Measurements from ENCODE around the gene MTCL1. TPM values are rescaled to one million over a fixed set of nuclear protein-coding genes. Genes with fewer than 3 reads are reported as not detected.
"Not testable (repeated sequence)": the region's sequence is repeated elsewhere in the genome, so short reads cannot be mapped to it uniquely, and the experiment has no call there.

Gene MTCL1
- total and polyA plus RNA-seq, 3 experiments from 2014 or later: 1.0 to 1.1 TPM; not detected in 1

- H3K4me1 Mint-ChIP-seq: peaks cover 28 to 38% (median 37%) of the 10 kb centered on the region in 3 donors
- H3K36me3 ChIP-seq (ENCODE audit: insufficient read depth, low read length): no peaks in the 10 kb centered on the region
- peaks cover 3 to 4% of the 10 kb centered on the region in 2 donors for H3K27me3 Mint-ChIP-seq
- H3K27ac ChIP-seq (ENCODE audit: low read depth, low read length): no peak overlapping the region
- ChIA-PET CTCF (no interaction called here), POLR2A (no interaction called here)
- peak overlapping the region in 7 of 8 donors; percentile 1 to 92 (median 72) for H3K27ac Mint-ChIP-seq
- no peaks in the 10 kb centered on the region for H3K27me3 ChIP-seq (ENCODE audit: insufficient read depth, low read length, poor library complexity, severe bottlenecking)
- H3K36me3 Mint-ChIP-seq: no peaks in the 10 kb centered on the region
- DNase-seq: peak; percentile 17 to 82 (median 75)
- no peaks in the 10 kb centered on the region for H3K9me3 Mint-ChIP-seq
- H3K4me3 Mint-ChIP-seq: peak overlapping the region in 6 of 7 donors; percentile 68 to 79 (median 74)
- peaks cover 27% of the 10 kb centered on the region for H3K4me1 ChIP-seq (ENCODE audit: insufficient read depth, low read length)
- H3K9me3 ChIP-seq (ENCODE audit: low read length): no peaks in the 10 kb centered on the region
- peak overlapping the region; percentile 26 for H3K4me3 ChIP-seq (ENCODE audit: low read length)
Observed at GRCh38 chr18:8754995-8755960, 49.9 kb downstream of the MTCL1 start.

GRCh38 chr18:8756571-8756970 lies 51.2 kb downstream of the MTCL1 start:
- peaks cover 27% of the 10 kb centered on the region for H3K4me1 ChIP-seq (ENCODE audit: insufficient read depth, low read length)
- Mint-ChIP-seq H3K4me1 (peaks cover 25 to 34% (median 34%) of the 10 kb centered on the region in 3 donors), H3K27me3 (peaks cover 3 to 4% of the 10 kb centered on the region in 2 donors), H3K27ac (peak overlapping the region in 4 of 8 donors; percentile 26 to 61 (median 45)), H3K4me3 (no peak overlapping the region), H3K36me3 (peaks cover 0 to 4% (median 3%) of the 10 kb centered on the region in 3 donors), H3K9me3 (peaks cover 0 to 4% (median 3%) of the 10 kb centered on the region in 5 donors)
- no peaks in the 10 kb centered on the region for H3K27me3 ChIP-seq (ENCODE audit: insufficient read depth, low read length, poor library complexity, severe bottlenecking)
- H3K4me3 ChIP-seq (ENCODE audit: low read length): no peak overlapping the region
- CTCF ChIA-PET: no interaction called here
- no peak for DNase-seq
- POLR2A ChIA-PET: no interaction called here
- no peaks in the 10 kb centered on the region for H3K36me3 ChIP-seq (ENCODE audit: insufficient read depth, low read length)
- no peaks in the 10 kb centered on the region for H3K9me3 ChIP-seq (ENCODE audit: low read length)
- no peak overlapping the region for H3K27ac ChIP-seq (ENCODE audit: low read depth, low read length)

GRCh38 chr18:8757396-8757997 lies 52.1 kb downstream of the MTCL1 start:
- H3K4me3 Mint-ChIP-seq: no peak overlapping the region
- H3K4me1 Mint-ChIP-seq: peaks cover 25 to 34% (median 31%) of the 10 kb centered on the region in 3 donors
- POLR2A ChIA-PET: no interaction called here
- no peak overlapping the region for H3K4me3 ChIP-seq (ENCODE audit: low read length)
- no peak for DNase-seq
- peaks cover 0 to 11% (median 3%) of the 10 kb centered on the region in 3 donors for H3K36me3 Mint-ChIP-seq
- CTCF ChIA-PET: no interaction called here
- H3K9me3 Mint-ChIP-seq: peaks cover 3 to 7% (median 5%) of the 10 kb centered on the region in 5 donors
- peaks cover 27% of the 10 kb centered on the region for H3K4me1 ChIP-seq (ENCODE audit: insufficient read depth, low read length)
- H3K36me3 ChIP-seq (ENCODE audit: insufficient read depth, low read length): no peaks in the 10 kb centered on the region
- H3K27me3 Mint-ChIP-seq: peaks cover 4 to 7% of the 10 kb centered on the region in 2 donors
- no peaks in the 10 kb centered on the region for H3K9me3 ChIP-seq (ENCODE audit: low read length)
- H3K27ac ChIP-seq (ENCODE audit: low read depth, low read length): no peak overlapping the region
- no peak overlapping the region for H3K27ac Mint-ChIP-seq
- no peaks in the 10 kb centered on the region for H3K27me3 ChIP-seq (ENCODE audit: insufficient read depth, low read length, poor library complexity, severe bottlenecking)

GRCh38 chr18:8758466-8758865 lies 53.1 kb downstream of the MTCL1 start:
- Histone ChIP-seq H3K4me1 (ENCODE audit: insufficient read depth, low read length) (peaks cover 27% of the 10 kb centered on the region), H3K9me3 (ENCODE audit: low read length) (no peaks in the 10 kb centered on the region), H3K4me3 (ENCODE audit: low read length) (no peak overlapping the region), H3K27me3 (ENCODE audit: insufficient read depth, low read length, poor library complexity, severe bottlenecking) (no peaks in the 10 kb centered on the region), H3K36me3 (ENCODE audit: insufficient read depth, low read length) (no peaks in the 10 kb centered on the region), H3K27ac (ENCODE audit: low read depth, low read length) (no peak overlapping the region)
- H3K36me3 Mint-ChIP-seq: peaks cover 0 to 13% (median 3%) of the 10 kb centered on the region in 3 donors
- no peak overlapping the region for H3K27ac Mint-ChIP-seq
- peaks cover 4 to 13% of the 10 kb centered on the region in 2 donors for H3K27me3 Mint-ChIP-seq
- H3K9me3 Mint-ChIP-seq: peaks cover 3 to 8% (median 5%) of the 10 kb centered on the region in 5 donors
- ChIA-PET POLR2A (no interaction called here), CTCF (no interaction called here)
- no peak for DNase-seq
- no peak overlapping the region for H3K4me3 Mint-ChIP-seq
- peaks cover 25 to 34% (median 31%) of the 10 kb centered on the region in 3 donors for H3K4me1 Mint-ChIP-seq

- Histone ChIP-seq H3K4me3 (ENCODE audit: low read length) (no peak overlapping the region), H3K9me3 (ENCODE audit: low read length) (no peaks in the 10 kb centered on the region), H3K27ac (ENCODE audit: low read depth, low read length) (no peak overlapping the region), H3K27me3 (ENCODE audit: insufficient read depth, low read length, poor library complexity, severe bottlenecking) (no peaks in the 10 kb centered on the region), H3K36me3 (ENCODE audit: insufficient read depth, low read length) (no peaks in the 10 kb centered on the region), H3K4me1 (ENCODE audit: insufficient read depth, low read length) (peaks cover 10% of the 10 kb centered on the region)
- ChIA-PET CTCF (no interaction called here), POLR2A (interaction anchor here (0.6 kb wide), 1 partner anchor 14 kb away, joined by 3 read pairs; no protein-coding TSS in a partner anchor)
- Mint-ChIP-seq H3K36me3 (peaks cover 0 to 13% (median 3%) of the 10 kb centered on the region in 3 donors), H3K27me3 (peaks cover 8 to 20% of the 10 kb centered on the region in 2 donors), H3K9me3 (peaks cover 3 to 8% (median 5%) of the 10 kb centered on the region in 5 donors), H3K4me1 (peaks cover 7 to 16% (median 12%) of the 10 kb centered on the region in 3 donors), H3K4me3 (no peak overlapping the region), H3K27ac (no peak overlapping the region)
- DNase-seq: no peak
Observed at GRCh38 chr18:8760984-8761383, 55.6 kb downstream of the MTCL1 start.

- H3K4me1 Mint-ChIP-seq: peaks cover 3 to 10% (median 7%) of the 10 kb centered on the region in 3 donors
- H3K4me1 ChIP-seq (ENCODE audit: insufficient read depth, low read length); CTCF ChIA-PET; H3K27ac Mint-ChIP-seq; H3K36me3 ChIP-seq (ENCODE audit: insufficient read depth, low read length); POLR2A ChIA-PET; H3K9me3 ChIP-seq (ENCODE audit: low read length); H3K27ac ChIP-seq (ENCODE audit: low read depth, low read length); H3K4me3 Mint-ChIP-seq; DNase-seq; H3K27me3 ChIP-seq (ENCODE audit: insufficient read depth, low read length, poor library complexity, severe bottlenecking); H3K4me3 ChIP-seq (ENCODE audit: low read length); H3K9me3 Mint-ChIP-seq: not testable (repeated sequence)
- H3K36me3 Mint-ChIP-seq: peaks cover 0 to 13% (median 3%) of the 10 kb centered on the region in 3 donors
- peaks cover 8 to 20% of the 10 kb centered on the region in 2 donors for H3K27me3 Mint-ChIP-seq
Observed at GRCh38 chr18:8761535-8761934, 56.2 kb downstream of the MTCL1 start.

- Mint-ChIP-seq H3K36me3 (peaks cover 0 to 13% (median 3%) of the 10 kb centered on the region in 3 donors), H3K9me3 (peaks cover 3 to 8% (median 5%) of the 10 kb centered on the region in 5 donors)
- H3K4me3 ChIP-seq (ENCODE audit: low read length): no peak overlapping the region
Observed at GRCh38 chr18:8762968-8763367, 57.6 kb downstream of the MTCL1 start.

GRCh38 chr18:8763611-8764010 lies 58.3 kb downstream of the MTCL1 start:
- no peaks in the 10 kb centered on the region for H3K4me1 ChIP-seq (ENCODE audit: insufficient read depth, low read length)
- no peaks in the 10 kb centered on the region for H3K9me3 ChIP-seq (ENCODE audit: low read length)
- no peak overlapping the region for H3K4me3 ChIP-seq (ENCODE audit: low read length)
- DNase-seq: no peak
- Mint-ChIP-seq H3K27ac (no peak overlapping the region), H3K4me1 (no peaks in the 10 kb centered on the region), H3K4me3 (no peak overlapping the region), H3K9me3 (peaks cover 3 to 8% (median 5%) of the 10 kb centered on the region in 5 donors), H3K27me3 (peaks cover 11 to 19% of the 10 kb centered on the region in 2 donors), H3K36me3 (peaks cover 0 to 13% (median 3%) of the 10 kb centered on the region in 3 donors)
- no peaks in the 10 kb centered on the region for H3K27me3 ChIP-seq (ENCODE audit: insufficient read depth, low read length, poor library complexity, severe bottlenecking)
- H3K27ac ChIP-seq (ENCODE audit: low read depth, low read length): no peak overlapping the region
- ChIA-PET CTCF (no interaction called here), POLR2A (no interaction called here)
- no peaks in the 10 kb centered on the region for H3K36me3 ChIP-seq (ENCODE audit: insufficient read depth, low read length)

More at GRCh38 chr18:8762968-8763367, 57.6 kb downstream of the MTCL1 start:
- Mint-ChIP-seq H3K4me3 (no peak overlapping the region), H3K27me3 (peaks cover 9 to 20% of the 10 kb centered on the region in 2 donors), H3K4me1 (no peaks in the 10 kb centered on the region), H3K27ac (no peak overlapping the region)
- DNase-seq: no peak
- CTCF ChIA-PET: no interaction called here
- H3K4me1 ChIP-seq (ENCODE audit: insufficient read depth, low read length): no peaks in the 10 kb centered on the region
- no peak overlapping the region for H3K27ac ChIP-seq (ENCODE audit: low read depth, low read length)
- POLR2A ChIA-PET: no interaction called here
- no peaks in the 10 kb centered on the region for H3K9me3 ChIP-seq (ENCODE audit: low read length)
- H3K27me3 ChIP-seq (ENCODE audit: insufficient read depth, low read length, poor library complexity, severe bottlenecking): no peaks in the 10 kb centered on the region
- H3K36me3 ChIP-seq (ENCODE audit: insufficient read depth, low read length): no peaks in the 10 kb centered on the region
